Pons (tissue), 1 donor: ENCODE results near the gene OR13J1.
"Not testable (repeated sequence)": the region's sequence is repeated elsewhere in the genome, so short reads cannot be mapped to it uniquely, and the experiment has no call there.

Experiments
- DNase-seq: peaks from one replicate; pipeline ENCODE4 v3.0.0-alpha.2; 2016; ENCODE audit warnings: low spot score

The OR13J1 gene

GRCh38 chr9:35870351-35870923, at the start of gene OR13J1:
TSS of gene OR13J1 (minus strand) at chr9:35870401. CDS start at chr9:35870401, 0 bp downstream.
- no peak for DNase-seq

GRCh38 chr9:35919212-35920008, 49.2 kb upstream of the OR13J1 start:
- DNase-seq: no peak

- no peak for DNase-seq
These were observed 48.6 kb upstream of the OR13J1 start for GRCh38 chr9:35918780-35919179.

- DNase-seq: no peak
These were observed 47.1 kb upstream of the OR13J1 start for GRCh38 chr9:35917261-35917660.

GRCh38 chr9:35915681-35916294, 45.6 kb upstream of the OR13J1 start:
- DNase-seq: no peak

GRCh38 chr9:35914301-35914807, 44.2 kb upstream of the OR13J1 start:
- no peak for DNase-seq

- not testable (repeated sequence) for DNase-seq
These were observed 43.2 kb upstream of the OR13J1 start for GRCh38 chr9:35913429-35913828.

GRCh38 chr9:35912791-35913400, 42.7 kb upstream of the OR13J1 start:
- no peak for DNase-seq

- no peak for DNase-seq
These were observed 41.5 kb upstream of the OR13J1 start for GRCh38 chr9:35911690-35912089.

GRCh38 chr9:35910613-35911359, 40.6 kb upstream of the OR13J1 start:
- no peak for DNase-seq

- DNase-seq: no peak
These were observed 39.7 kb upstream of the OR13J1 start for GRCh38 chr9:35909687-35910612.

- DNase-seq: no peak
These were observed 39.1 kb upstream of the OR13J1 start, which contains the start of gene SPAAR for GRCh38 chr9:35909274-35909673. TSS of gene SPAAR (plus strand) at chr9:35909490. CDS start at chr9:35910464, 974 bp downstream.

- DNase-seq: no peak
These were observed 38.4 kb upstream of the OR13J1 start for GRCh38 chr9:35908504-35909125.

GRCh38 chr9:35907711-35908503, 37.7 kb upstream of the OR13J1 start:
- peak; percentile 19 for DNase-seq

GRCh38 chr9:35906923-35907699, 36.9 kb upstream of the OR13J1 start:
- DNase-seq: no peak

- DNase-seq: peak; percentile 39
These were observed 35.9 kb upstream of the OR13J1 start, which contains the start of gene HRCT1 for GRCh38 chr9:35905912-35906679. TSS of gene HRCT1 (plus strand) at chr9:35906202. CDS start at chr9:35906288, 86 bp downstream.

GRCh38 chr9:35905051-35905781, 35.0 kb upstream of the OR13J1 start:
- DNase-seq: no peak
